Measurements from ENCODE around the gene PARD3.

- TF ChIP-seq CTCF (IDR thresholded peaks at IDR 0.05; ENCODE audit: extremely low read depth in 1 of 2, insufficient read depth in 1 of 2, low read depth in 1 of 2, low read length in 2 of 2) (peak; percentile 53 to 64), MAX (IDR thresholded peaks at IDR 0.05; ENCODE audit: insufficient read depth, insufficient read length) (no peak), GATA2 (IDR thresholded peaks at IDR 0.05; ENCODE audit: insufficient read depth, insufficient read length, low read depth, low read length) (no peak), POLR2AphosphoS5 (IDR thresholded peaks at IDR 0.05; ENCODE audit: insufficient read depth, low read depth, low read length) (no peak), POLR2A (IDR thresholded peaks at IDR 0.05; ENCODE audit: low read depth, low read length) (no peak)
Measured at GRCh38 chr10:34655286-34656170, 159.6 kb downstream of the PARD3 start.
